GM10266 (cell line): Measurements from ENCODE around the gene SH2D2A.
A peak's percentile ranks its signal among the peaks of the same experiment; 100 is the strongest.
"Not testable (repeated sequence)": the region's sequence is repeated elsewhere in the genome, so short reads cannot be mapped to it uniquely, and the experiment has no call there.

Experiments
- DNase-seq: peaks from one replicate; pipeline ENCODE4 v3.0.0; 2012; ENCODE audit errors: extremely low spot score
- CTCF ChIP-seq: IDR thresholded peaks from 2 replicates; pipeline ENCODE4 v1.5.1; 2012; ENCODE audit warnings: mild to moderate bottlenecking, low read depth; ENCODE audit not compliant: control insufficient read depth, insufficient read depth; ENCODE audit errors: missing control alignments

SH2D2A gene

GRCh38 chr1:156768610-156769295 is 47.9 kb downstream of the SH2D2A start:
- DNase-seq: no peak
- no peak for TF ChIP-seq CTCF

DNA sequence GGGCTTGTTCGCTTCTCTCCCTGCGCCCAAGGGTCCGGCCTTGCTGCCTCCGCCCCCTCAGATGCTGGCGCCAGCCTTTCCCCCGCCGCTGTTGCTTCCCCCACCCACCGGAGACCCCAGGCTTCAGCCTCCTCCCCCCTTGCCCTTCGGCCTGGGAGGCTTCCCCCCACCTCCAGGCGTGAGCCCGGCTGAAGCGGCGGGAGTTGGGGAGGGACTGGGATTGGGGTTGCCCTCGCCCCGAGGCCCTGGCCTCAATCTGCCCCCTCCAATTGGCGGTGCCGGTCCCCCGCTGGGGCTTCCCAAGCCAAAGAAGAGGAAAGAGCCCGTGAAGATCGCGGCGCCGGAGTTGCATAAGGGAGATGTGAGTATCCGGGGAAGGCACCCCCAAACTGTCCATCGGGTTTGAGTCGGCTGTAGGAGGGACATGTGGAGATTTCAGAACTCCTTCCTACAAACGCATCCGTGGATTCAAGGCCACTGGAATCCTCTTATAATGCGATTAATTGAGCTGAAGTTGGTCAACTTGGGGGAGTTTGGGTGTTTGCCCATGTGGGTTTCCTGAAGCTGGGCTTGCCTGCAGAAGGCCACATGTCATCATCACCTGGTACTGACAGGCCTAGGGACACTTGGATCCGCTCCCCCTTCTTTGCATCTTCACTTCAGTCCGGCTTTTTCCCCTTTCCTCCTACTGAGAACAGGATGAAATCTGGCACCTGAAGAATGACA is 48.6 kb downstream of the SH2D2A start:
- no peak for DNase-seq
- no peak for TF ChIP-seq CTCF

DNA sequence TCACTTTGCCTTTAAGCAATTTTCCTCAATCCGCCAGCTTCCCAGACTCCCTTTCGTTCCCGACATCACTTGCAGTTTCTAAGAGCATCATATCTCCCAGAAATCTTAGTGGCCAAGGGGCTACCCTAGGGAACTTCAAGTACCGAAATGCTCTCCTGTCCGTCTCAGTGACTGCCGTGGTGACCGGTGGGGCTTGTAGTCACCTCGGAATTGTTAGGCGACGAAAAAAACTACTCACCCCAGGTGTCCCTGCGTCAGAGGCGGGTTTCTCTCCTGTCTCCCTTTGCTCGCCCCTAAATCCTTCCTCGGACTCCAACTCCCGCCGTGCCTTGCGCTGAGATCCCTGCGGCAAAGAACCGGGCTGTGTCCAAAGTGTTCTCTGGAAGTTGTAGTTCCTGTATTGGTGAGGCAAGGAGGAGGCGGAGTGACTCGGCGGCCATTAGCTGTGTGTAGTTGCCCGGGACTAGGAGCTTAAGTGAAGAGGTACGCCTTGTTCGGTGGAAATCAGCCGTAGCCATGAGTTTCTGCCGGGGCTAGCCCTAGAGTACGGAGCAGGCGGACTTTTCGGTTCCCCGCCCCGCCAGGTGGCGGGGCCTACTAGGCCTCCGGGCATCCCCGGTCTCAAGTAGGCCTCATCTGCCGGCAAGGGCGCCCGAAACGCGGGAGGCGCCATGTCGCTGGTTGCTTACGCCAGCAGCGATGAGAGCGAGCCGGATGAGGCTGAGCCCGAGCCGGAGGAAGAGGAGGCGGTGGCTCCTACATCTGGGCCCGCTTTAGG is 49.4 kb downstream of the SH2D2A start, which contains the start of gene PRCC:
Gene PRCC (plus strand): TSS at position 435 of the 778 bp plus-strand sequence. CDS start 237 bp downstream, at position 672.
- peak; percentile 89 for DNase-seq
- no peak for TF ChIP-seq CTCF

- no peak for DNase-seq
- TF ChIP-seq CTCF: no peak
Measured at GRCh38 chr1:156766298-156767100, 50.1 kb downstream of the SH2D2A start.

GRCh38 chr1:156765666-156766065 is 51.0 kb downstream of the SH2D2A start:
- no peak for DNase-seq
- no peak for TF ChIP-seq CTCF

DNA sequence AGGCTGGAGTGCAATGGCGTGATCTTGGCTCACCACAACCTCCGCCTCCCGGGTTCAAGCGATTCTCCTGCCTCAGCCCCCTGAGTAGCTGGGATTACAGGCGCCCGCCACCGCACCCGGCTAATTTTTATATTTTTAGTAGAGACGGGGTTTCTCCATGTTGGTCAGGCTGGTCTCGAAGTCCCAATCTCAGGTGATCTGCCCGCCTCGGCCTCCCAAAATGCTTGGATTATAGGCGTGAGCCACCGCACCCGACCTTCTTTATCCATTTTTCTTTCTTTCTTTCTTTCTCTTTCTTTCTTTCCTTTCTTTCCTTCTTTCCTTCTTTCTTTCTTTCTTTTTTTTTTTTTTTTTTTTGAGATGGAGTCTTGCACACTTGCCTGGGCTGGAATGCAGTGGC is 51.5 kb downstream of the SH2D2A start:
- not testable (repeated sequence) for DNase-seq

DNA sequence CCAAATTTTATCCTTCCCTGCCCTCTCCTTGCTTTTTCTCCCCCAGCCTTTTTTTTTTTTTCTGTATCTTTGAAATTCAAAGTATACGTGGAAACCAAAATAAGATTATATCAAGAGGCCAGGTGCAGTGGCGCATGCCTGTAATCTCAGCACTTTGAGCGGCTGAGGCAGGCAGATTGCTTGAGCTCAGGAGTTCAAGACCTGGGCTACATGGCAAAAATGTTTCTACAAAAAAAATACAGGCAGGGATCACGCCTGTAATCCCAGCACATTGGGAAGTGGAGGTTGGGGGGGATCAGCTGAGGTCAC is 55.9 kb downstream of the SH2D2A start:
- TF ChIP-seq CTCF: no peak
- DNase-seq: no peak
